ENCODE results near the gene CHCHD6. TPM values are rescaled to one million over a fixed set of nuclear protein-coding genes. Genes with fewer than 3 reads are reported as not detected.

The CHCHD6 gene
- total RNA-seq, 2 experiments from 2014 or later, result 16.6 to 21.2 TPM

DNA sequence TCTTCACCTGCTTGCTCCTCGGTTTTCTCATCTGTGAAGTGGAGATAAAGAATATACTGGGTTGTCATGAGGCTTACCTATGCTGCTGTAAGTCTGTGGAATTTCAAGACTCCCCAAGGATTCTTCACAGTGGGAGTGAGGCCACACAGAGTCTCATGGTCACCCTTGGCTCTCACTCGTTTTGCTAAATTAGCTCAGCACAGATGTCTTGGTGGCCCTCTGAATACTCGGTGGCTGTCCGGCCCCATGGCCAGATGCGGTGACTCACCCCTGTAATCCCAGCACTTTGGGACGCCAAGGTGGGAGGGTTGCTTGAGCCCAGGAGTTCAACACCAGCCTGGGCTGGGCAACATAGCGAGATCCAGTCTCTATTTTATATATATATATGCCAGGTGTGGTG lies 5.0 kb upstream of the CHCHD6 start:
- intact Hi-C loops (cut with micrococcal nuclease), result no loop called here
- H3K27ac Mint-ChIP-seq, result no peak overlapping the region
- no peak overlapping the region for H3K4me3 Mint-ChIP-seq
- peaks cover 9% of the 10 kb centered on the region for H3K4me1 Mint-ChIP-seq (ENCODE audit: low read depth)
- ATAC-seq (no peak), DNase-seq (no peak)
- TF ChIP-seq, protein P1, sequence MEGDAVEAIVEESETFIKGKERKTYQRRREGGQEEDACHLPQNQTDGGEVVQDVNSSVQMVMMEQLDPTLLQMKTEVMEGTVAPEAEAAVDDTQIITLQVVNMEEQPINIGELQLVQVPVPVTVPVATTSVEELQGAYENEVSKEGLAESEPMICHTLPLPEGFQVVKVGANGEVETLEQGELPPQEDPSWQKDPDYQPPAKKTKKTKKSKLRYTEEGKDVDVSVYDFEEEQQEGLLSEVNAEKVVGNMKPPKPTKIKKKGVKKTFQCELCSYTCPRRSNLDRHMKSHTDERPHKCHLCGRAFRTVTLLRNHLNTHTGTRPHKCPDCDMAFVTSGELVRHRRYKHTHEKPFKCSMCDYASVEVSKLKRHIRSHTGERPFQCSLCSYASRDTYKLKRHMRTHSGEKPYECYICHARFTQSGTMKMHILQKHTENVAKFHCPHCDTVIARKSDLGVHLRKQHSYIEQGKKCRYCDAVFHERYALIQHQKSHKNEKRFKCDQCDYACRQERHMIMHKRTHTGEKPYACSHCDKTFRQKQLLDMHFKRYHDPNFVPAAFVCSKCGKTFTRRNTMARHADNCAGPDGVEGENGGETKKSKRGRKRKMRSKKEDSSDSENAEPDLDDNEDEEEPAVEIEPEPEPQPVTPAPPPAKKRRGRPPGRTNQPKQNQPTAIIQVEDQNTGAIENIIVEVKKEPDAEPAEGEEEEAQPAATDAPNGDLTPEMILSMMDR (IDR thresholded peaks at IDR 0.05), result no peak
- H3K36me3 Mint-ChIP-seq (ENCODE audit: low read depth), result no peaks in the 10 kb centered on the region
- no peaks in the 10 kb centered on the region for H3K9me3 Mint-ChIP-seq
- ChIA-PET POLR2A (no interaction called here), CTCF (no interaction called here)
- peaks cover 41% of the 10 kb centered on the region for H3K27me3 Mint-ChIP-seq

DNA sequence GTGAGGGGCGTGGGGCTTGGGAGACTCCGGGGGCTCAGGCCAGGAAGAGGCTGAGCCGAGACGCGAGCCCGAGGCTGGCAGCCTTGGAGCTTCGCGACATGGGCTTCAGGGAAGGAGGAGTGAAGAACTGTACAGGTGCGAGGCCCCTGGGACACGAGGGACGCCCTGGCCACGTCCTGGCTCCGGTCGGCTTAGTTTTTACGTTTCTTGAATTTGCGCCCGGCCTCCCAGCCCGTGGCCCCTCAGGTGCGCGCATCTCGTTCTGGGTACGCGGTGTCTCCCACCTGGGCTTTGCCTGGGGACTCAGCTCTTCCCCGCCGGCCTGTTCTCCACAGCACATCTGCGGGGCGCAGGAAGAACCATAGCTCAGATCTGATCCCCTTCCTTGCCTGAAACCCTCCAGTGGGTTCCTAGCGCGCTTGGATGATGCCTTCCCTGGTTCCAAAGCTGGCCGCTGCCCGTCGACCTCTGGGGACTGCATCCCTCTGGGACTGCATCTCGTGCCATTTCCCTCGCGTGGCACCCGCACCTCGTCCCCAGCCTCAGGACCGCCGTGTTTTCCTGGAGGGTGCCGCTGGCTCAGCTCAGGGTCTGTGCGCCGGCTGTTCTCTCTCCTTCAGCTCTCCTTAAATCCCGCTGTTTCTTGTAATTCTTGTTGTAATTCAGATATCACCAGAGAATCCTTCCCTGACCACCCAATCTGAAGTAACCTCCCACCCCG lies 614 bp downstream of the CHCHD6 start:
- TF ChIP-seq, protein P1 (IDR thresholded peaks at IDR 0.05), result no peak
- H3K4me3 Mint-ChIP-seq, result peak overlapping the region; percentile 83
- peaks cover 9% of the 10 kb centered on the region for H3K36me3 Mint-ChIP-seq (ENCODE audit: low read depth)
- peaks cover 15% of the 10 kb centered on the region for H3K27me3 Mint-ChIP-seq
- DNase-seq (peak; percentile 30), ATAC-seq (no peak)
- H3K27ac Mint-ChIP-seq, result peak overlapping the region; percentile 21
- POLR2A ChIA-PET, result interaction anchor here (0.8 kb wide), 1 partner anchor 51 kb away, joined by 3 read pairs; no protein-coding TSS in a partner anchor
- intact Hi-C loops (cut with micrococcal nuclease), result no loop called here
- peaks cover 21% of the 10 kb centered on the region for H3K4me1 Mint-ChIP-seq (ENCODE audit: low read depth)
- CTCF ChIA-PET, result interaction anchor here (0.7 to 1.3 kb wide), 3 partner anchors 11 to 278 kb away, joined by 3 to 5 read pairs (median 3); partner anchors contain the start of gene PLXNA1
- H3K9me3 Mint-ChIP-seq, result no peaks in the 10 kb centered on the region

DNA sequence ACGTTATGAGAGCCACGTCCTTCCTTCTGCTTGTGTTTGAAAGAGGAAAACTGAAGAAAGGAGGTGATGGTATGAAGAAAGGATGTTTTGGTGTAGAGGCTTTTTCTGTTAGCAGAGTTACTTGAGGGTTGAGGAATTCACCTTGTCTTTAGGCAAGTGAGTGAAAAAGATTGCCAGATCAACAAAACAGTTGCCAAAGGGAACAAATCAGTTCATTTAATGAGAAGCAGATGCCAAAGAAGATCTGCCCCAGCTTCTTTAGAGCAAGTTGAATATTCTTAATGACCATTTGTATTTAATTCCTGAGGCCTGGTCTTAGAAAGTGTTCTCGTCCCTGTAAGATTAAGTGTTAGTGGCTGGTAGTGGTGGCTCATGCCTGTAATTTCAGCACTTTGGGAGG lies 2.6 kb downstream of the CHCHD6 start:
- Mint-ChIP-seq H3K4me3 (no peak overlapping the region), H3K9me3 (no peaks in the 10 kb centered on the region), H3K27me3 (peaks cover 6% of the 10 kb centered on the region), H3K27ac (no peak overlapping the region), H3K36me3 (ENCODE audit: low read depth) (peaks cover 9% of the 10 kb centered on the region), H3K4me1 (ENCODE audit: low read depth) (peaks cover 23% of the 10 kb centered on the region)
- ATAC-seq (no peak), DNase-seq (no peak)
- ChIA-PET CTCF (interaction anchor here (0.7 kb wide), 1 partner anchor 14 kb away, joined by 3 read pairs; no protein-coding TSS in a partner anchor), POLR2A (no interaction called here)
- intact Hi-C loops (cut with micrococcal nuclease), result no loop called here
- TF ChIP-seq, protein P1 (IDR thresholded peaks at IDR 0.05), result no peak

DNA sequence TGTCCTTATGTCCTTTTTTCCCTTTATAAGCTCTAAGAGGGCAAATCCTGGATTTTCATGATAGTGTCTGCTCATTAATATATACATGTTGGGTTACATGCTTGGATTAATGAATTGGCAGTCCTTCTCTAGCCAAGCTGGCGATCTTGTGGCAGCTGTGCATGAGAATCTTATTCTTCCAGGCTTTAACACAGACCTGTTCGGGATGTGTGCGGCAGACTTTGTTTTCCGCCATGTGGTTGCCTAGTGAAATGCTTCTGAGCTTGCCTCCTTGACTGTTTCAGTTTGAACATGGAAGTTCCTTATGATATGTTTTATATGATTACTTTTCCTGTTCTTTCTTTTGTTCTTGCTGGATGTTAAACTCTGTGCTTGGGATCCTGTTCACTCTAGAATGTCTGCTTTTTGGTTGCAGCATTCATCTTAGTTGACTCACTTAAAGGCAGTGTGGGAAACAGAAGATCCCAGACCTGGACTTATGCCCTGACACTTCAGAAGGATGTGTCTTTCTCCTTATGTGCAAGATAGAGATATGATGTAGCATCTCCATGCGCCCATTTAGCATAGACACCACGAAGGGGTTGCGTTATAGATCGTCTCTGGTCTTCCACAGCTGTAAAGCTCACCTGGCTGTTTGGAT lies 7.2 kb downstream of the CHCHD6 start:
- H3K4me1 Mint-ChIP-seq (ENCODE audit: low read depth), result peaks cover 2% of the 10 kb centered on the region
- no peaks in the 10 kb centered on the region for H3K27me3 Mint-ChIP-seq
- no peak overlapping the region for H3K4me3 Mint-ChIP-seq
- ATAC-seq (no peak), DNase-seq (no peak)
- TF ChIP-seq, protein P1 (IDR thresholded peaks at IDR 0.05), result no peak
- no peak overlapping the region for H3K27ac Mint-ChIP-seq
- CTCF ChIA-PET, result interaction anchor here (3.0 kb wide), 1 partner anchor 32 kb away, joined by 12 read pairs; no protein-coding TSS in a partner anchor
- H3K36me3 Mint-ChIP-seq (ENCODE audit: low read depth), result peaks cover 9% of the 10 kb centered on the region
- intact Hi-C loops (cut with micrococcal nuclease), result no loop called here
- no peaks in the 10 kb centered on the region for H3K9me3 Mint-ChIP-seq
- POLR2A ChIA-PET, result no interaction called here

DNA sequence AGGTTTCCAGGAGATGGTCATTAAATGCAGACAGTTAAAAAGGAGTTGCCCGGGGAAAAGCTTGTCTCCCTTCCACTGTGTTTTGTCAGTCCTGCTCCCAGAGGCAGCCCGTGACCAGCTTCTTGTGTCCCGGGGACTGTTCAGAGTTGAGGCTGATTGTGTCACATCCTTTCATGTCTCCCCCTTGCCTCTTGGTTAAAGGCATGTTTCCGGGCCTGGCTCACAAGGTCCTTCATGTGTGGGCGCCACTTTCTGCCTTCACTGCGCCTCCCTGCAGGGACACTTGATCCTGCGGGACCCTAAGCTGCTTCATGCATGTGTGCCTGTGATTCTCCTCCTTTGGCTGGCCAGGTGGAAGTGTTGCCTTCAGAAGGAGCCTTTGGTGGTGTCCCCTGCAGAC lies 9.2 kb downstream of the CHCHD6 start:
- intact Hi-C loops (cut with micrococcal nuclease), result no loop called here
- peaks cover 2% of the 10 kb centered on the region for H3K4me1 Mint-ChIP-seq (ENCODE audit: low read depth)
- CTCF ChIA-PET, result interaction anchor here (0.7 to 3.0 kb wide), 6 partner anchors 10 to 742 kb away, joined by 3 to 12 read pairs (median 3); partner anchors contain the start of gene PLXNA1
- DNase-seq (no peak), ATAC-seq (no peak)
- POLR2A ChIA-PET, result no interaction called here
- H3K9me3 Mint-ChIP-seq, result no peaks in the 10 kb centered on the region
- TF ChIP-seq, protein P1 (IDR thresholded peaks at IDR 0.05), result no peak
- no peak overlapping the region for H3K27ac Mint-ChIP-seq
- no peak overlapping the region for H3K4me3 Mint-ChIP-seq
- no peaks in the 10 kb centered on the region for H3K27me3 Mint-ChIP-seq
- no peaks in the 10 kb centered on the region for H3K36me3 Mint-ChIP-seq (ENCODE audit: low read depth)

All from activated CD8-positive, alpha-beta T cell treated with anti-CD3 and anti-CD28 coated beads for 36 hours (primary cell).